ENCODE data around the gene UGT1A10.
"Not testable (repeated sequence)": the region's sequence is repeated elsewhere in the genome, so short reads cannot be mapped to it uniquely, and the experiment has no call there.

The UGT1A10 gene

GRCh38 chr2:233692648-233693047 is 56.4 kb downstream of the UGT1A10 start, which contains the start of gene UGT1A6:
Gene UGT1A6, plus strand, starts transcription at chr2:233692890. Its CDS starts 115 bp downstream, at chr2:233693005.
- DNase-seq (ENCODE audit: low read depth in 2 of 2): no peak

GRCh38 chr2:233693963-233694362 is 57.7 kb downstream of the UGT1A10 start:
- no peak for DNase-seq (ENCODE audit: low read depth in 2 of 2)

DNA sequence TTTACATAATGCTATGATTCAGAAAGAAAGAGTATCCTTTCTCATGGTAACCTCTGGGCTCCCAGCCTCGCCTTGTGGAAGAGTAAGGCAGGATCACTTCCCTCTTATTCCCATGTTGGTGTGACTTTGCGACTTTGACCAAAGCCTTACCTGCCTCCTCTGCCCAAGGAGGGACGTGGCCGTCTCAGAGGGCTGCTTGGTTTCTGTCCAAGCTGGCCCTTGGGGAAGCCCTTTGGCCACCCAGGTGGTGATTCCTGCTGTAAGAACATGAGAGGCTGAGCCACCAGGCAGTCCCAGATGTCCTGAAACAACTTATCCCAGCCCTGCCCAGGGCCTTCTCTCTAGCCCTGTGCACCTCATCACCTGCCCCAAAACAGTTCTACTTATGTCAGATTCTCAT is 62.5 kb downstream of the UGT1A10 start:
- DNase-seq (ENCODE audit: low read depth in 2 of 2): no peak

- no peak for DNase-seq (ENCODE audit: low read depth in 2 of 2)
Measured at GRCh38 chr2:233699424-233700027, 63.3 kb downstream of the UGT1A10 start.

GRCh38 chr2:233700028-233700635 is 63.9 kb downstream of the UGT1A10 start:
- DNase-seq (ENCODE audit: low read depth in 2 of 2): no peak

DNA sequence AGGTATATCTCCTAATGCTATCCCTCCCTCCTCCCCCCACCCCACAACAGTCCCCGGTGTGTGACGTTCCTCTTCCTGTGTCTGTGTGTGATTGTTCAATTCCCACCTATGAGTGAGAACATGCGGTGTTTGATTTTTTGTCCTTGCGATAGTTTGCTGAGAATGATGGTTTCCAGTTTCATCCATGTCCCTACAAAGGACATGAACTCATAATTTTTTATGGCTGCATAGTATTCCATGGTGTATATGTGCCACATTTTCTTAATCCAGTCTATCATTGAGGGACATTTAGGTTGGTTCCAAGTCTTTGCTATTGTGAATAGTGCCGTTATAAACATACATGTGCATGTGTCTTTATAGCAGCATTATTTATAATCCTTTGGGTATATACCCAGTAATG is 64.6 kb downstream of the UGT1A10 start:
- DNase-seq (ENCODE audit: low read depth in 2 of 2): not testable (repeated sequence)

- DNase-seq (ENCODE audit: low read depth in 2 of 2): no peak
Measured at GRCh38 chr2:233702238-233702637, 66.0 kb downstream of the UGT1A10 start.

GRCh38 chr2:233705911-233706506 is 69.8 kb downstream of the UGT1A10 start:
- no peak for DNase-seq (ENCODE audit: low read depth in 2 of 2)

- DNase-seq (ENCODE audit: low read depth in 2 of 2): no peak
Measured at GRCh38 chr2:233706720-233707119, 70.5 kb downstream of the UGT1A10 start.

DNA sequence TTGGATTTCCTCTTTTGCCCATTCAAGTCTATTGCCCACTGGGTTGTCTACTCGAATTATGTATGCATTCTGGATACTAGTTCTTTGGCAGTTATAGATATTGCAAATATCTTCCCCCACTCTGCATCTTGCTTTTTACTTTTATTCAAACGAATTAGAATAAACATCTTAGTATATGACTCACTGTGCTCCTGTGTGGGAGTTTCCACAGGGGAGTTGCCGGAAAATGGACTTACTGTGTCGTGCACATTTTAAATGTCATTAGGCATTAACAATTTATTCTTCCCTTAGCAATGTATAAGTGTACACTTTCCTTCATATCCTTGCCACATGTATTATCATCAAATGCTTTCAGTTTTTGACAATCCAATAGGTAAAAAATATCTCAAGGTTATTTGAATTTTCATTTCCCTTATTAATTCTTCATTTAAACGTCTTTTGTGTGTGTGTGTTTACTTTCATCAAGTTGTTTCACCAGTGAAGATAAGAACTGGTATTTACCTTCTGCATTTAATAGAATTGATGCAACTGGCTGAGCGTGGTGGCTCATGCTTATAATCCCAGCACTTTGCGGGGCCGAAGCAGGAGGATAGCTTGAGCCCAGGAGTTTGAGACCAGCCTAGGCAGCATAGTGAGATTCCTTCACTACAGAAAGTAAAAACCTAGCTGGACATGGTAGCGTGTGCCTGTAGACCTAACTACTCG is 71.8 kb downstream of the UGT1A10 start:
- DNase-seq (ENCODE audit: low read depth in 2 of 2): no peak

- no peak for DNase-seq (ENCODE audit: low read depth in 2 of 2)
Measured at GRCh38 chr2:233708942-233709341, 72.7 kb downstream of the UGT1A10 start.

DNA sequence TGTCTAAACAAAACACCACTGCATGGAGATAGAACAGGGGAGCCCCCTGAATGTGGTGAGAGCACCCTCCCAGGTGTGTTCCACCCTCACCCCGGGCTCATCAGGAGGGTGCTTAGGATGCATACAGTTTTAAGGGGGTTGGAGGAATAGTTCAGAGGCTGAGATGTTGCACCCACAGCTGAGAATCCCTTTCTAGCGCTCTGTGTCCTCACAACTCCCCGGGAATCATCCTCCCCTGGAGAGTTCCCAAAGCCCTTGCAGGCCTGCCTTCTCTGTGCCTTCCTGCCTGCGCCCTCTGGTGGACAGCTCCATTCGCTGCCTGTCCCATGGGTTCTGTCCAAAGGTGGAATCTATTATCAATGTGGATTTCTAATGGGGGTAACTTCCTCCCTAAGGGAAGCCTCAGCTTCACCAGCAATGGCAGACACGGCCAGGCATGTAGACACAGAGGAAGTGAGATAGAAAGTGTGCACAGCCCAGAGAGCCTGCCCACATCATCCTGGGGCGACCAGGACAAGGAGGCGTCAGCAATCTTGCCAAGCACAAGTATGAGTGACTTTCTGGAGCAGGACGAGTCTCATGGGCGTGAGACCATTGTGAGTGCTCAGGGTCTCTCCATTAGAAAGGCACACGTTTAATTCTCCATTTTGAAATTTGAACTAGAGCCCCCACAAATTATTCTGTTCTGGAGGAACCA is 75.2 kb downstream of the UGT1A10 start:
- DNase-seq (ENCODE audit: low read depth in 2 of 2): peak; percentile 48 to 56

GRCh38 chr2:233712611-233713261 is 76.5 kb downstream of the UGT1A10 start, which contains the start of gene UGT1A5:
Gene UGT1A5, plus strand, starts transcription at chr2:233712907. Its CDS starts 85 bp downstream, at chr2:233712992.
- no peak for DNase-seq (ENCODE audit: low read depth in 2 of 2)

- no peak for DNase-seq (ENCODE audit: low read depth in 2 of 2)
Measured at GRCh38 chr2:233713262-233713615, 77.0 kb downstream of the UGT1A10 start.

GRCh38 chr2:233714121-233714520 is 77.9 kb downstream of the UGT1A10 start:
- DNase-seq (ENCODE audit: low read depth in 2 of 2): no peak

GRCh38 chr2:233718552-233718951 is 82.3 kb downstream of the UGT1A10 start, which contains the start of gene UGT1A4:
Gene UGT1A4, plus strand, starts transcription at chr2:233718736. Its CDS starts 85 bp downstream, at chr2:233718821.
- no peak for DNase-seq (ENCODE audit: low read depth in 2 of 2)

DNA sequence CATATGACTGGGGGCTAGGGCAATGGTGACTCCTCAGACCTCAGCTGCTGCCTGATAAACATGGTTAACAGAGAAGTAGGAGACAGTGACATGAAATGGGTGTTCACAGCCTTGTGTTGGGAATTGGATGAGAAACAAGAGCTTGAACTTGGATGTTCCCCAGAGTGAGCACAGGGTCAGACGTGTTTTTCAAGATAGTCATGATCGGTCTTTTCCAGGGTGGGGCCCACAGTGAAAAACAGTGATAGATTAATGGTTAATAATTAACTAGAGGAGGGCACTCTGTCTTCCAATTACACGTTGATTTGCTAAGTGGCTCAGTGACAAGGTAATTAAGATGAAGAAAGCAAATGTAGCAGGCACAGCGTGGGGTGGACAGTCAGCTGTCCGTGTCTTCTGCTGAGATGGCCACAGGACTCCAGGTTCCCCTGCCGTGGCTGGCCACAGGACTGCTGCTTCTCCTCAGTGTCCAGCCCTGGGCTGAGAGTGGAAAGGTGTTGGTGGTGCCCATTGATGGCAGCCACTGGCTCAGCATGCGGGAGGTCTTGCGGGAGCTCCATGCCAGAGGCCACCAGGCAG is 92.6 kb downstream of the UGT1A10 start, which contains the start of gene UGT1A3:
UGT1A3 (plus strand) TSS at position 320 of the 579 bp plus-strand sequence; CDS start at position 405, 85 bp downstream.
- DNase-seq (ENCODE audit: low read depth in 2 of 2): no peak

GRCh38 chr2:233736868-233737653 is 100.8 kb downstream of the UGT1A10 start:
- not testable (repeated sequence) for DNase-seq (ENCODE audit: low read depth in 2 of 2)

- DNase-seq (ENCODE audit: low read depth in 2 of 2): no peak
Measured at GRCh38 chr2:233740870-233741269, 104.6 kb downstream of the UGT1A10 start.

All from stimulated activated CD4-positive, alpha-beta T cell treated with anti-CD3 and anti-CD28 coated beads, Interleukin-1b, Interleukin-23, amount 100 ng/mL, for 4 hours (primary cell).